DND-41 (cell line): ENCODE results near the gene ABCB7.
A peak's percentile ranks its signal among the peaks of the same experiment; 100 is the strongest.
"Not testable (repeated sequence)": the region's sequence is repeated elsewhere in the genome, so short reads cannot be mapped to it uniquely, and the experiment has no call there.

Experiments
- ATAC-seq: fragments of 200-7000 bp; cut with Tn5 transposase; 3 replicates; pipeline ENCODE4 v1.9.1; 2021; ENCODE audit warnings: low read depth; ENCODE audit not compliant: insufficient read depth
- DNase-seq: peaks from one replicate; pipeline ENCODE4 v3.0.0-alpha.2; 2020
- H2AFZ ChIP-seq: 2 replicates; pipeline ENCODE4 v1.6.0; 2012; ENCODE audit warnings: low read depth, low read length
- H3K27ac ChIP-seq: 2 replicates; pipeline ENCODE4 v1.5.1; 2012; ENCODE audit warnings: low read length, inconsistent platforms
- H3K27me3 ChIP-seq: fragments of 200-600 bp; sonication (generic); 2 replicates; pipeline ENCODE4 v1.6.0; 2012; ENCODE audit warnings: low read length, mild to moderate bottlenecking, inconsistent platforms; ENCODE audit not compliant: insufficient read depth, poor library complexity
- H3K36me3 ChIP-seq: 2 replicates; pipeline ENCODE4 v1.5.1; 2012; ENCODE audit warnings: low read length, inconsistent platforms; ENCODE audit not compliant: insufficient read depth
- H3K4me1 ChIP-seq: 2 replicates; pipeline ENCODE4 v1.5.1; 2012; ENCODE audit warnings: mild to moderate bottlenecking, low read length; ENCODE audit not compliant: insufficient read depth
- H3K4me2 ChIP-seq: 2 replicates; pipeline ENCODE4 v1.6.0; 2012; ENCODE audit warnings: mild to moderate bottlenecking, moderate library complexity, low read length, inconsistent platforms; ENCODE audit not compliant: insufficient read depth
- H3K4me3 ChIP-seq, 2 experiments: fragments of 200-600 bp in 1 of 2; shearing (Covaris generic) in 1 of 2; 2 replicates each; pipeline ENCODE4 v1.5.1; 2012 to 2016; ENCODE audit warnings: inconsistent platforms in 2 of 2, low read length in 2 of 2, mild to moderate bottlenecking in 2 of 2, low read depth in 1 of 2, moderate library complexity in 1 of 2
- H3K79me2 ChIP-seq: 2 replicates; pipeline ENCODE4 v1.6.0; 2012; ENCODE audit warnings: low read length, inconsistent platforms; ENCODE audit not compliant: insufficient read depth
- H3K9ac ChIP-seq: 2 replicates; pipeline ENCODE4 v1.6.0; 2012; ENCODE audit warnings: low read depth, mild to moderate bottlenecking, inconsistent platforms, low read length, moderate library complexity
- H3K9me3 ChIP-seq: 2 replicates; pipeline ENCODE4 v1.5.1; 2012; ENCODE audit warnings: low read length, moderate library complexity, mild to moderate bottlenecking, inconsistent platforms; ENCODE audit not compliant: insufficient read depth, severe bottlenecking
- H4K20me1 ChIP-seq: 2 replicates; pipeline ENCODE4 v1.6.0; 2012; ENCODE audit warnings: low read length; ENCODE audit not compliant: insufficient read depth
- CTCF ChIP-seq: IDR thresholded peaks from 2 replicates; pipeline ENCODE4 v1.5.1; 2012; ENCODE audit warnings: borderline replicate concordance, low read length, moderate library complexity, mild to moderate bottlenecking; ENCODE audit not compliant: poor library complexity, severe bottlenecking; ENCODE audit errors: extremely low read depth
- EZH2 ChIP-seq: IDR thresholded peaks from 3 replicates; pipeline ENCODE4 v1.6.1; 2012; ENCODE audit warnings: borderline replicate concordance, low read depth, mild to moderate bottlenecking, moderate library complexity, low read length, inconsistent platforms; ENCODE audit not compliant: severe bottlenecking

ABCB7 gene

GRCh38 chrX:75155827-75156525, at the start of gene ABCB7:
Gene ABCB7, minus strand, starts transcription at chrX:75156283. Its CDS starts 11 bp downstream, at chrX:75156272.
- Histone ChIP-seq H3K4me1 (peaks cover 27% of the 10 kb centered on the region), H3K9ac (peak within 1 kb of the TSS; percentile 80), H3K27me3 (no peaks in the 10 kb centered on the region), H3K27ac (peak within 1 kb of the TSS; percentile 87), H3K4me3 (peak within 1 kb of the TSS; percentile 68 to 84), H2AFZ (peak within 1 kb of the TSS; percentile 93), H3K4me2 (peak within 1 kb of the TSS; percentile 73), H4K20me1 (no peaks in the 10 kb centered on the region), H3K36me3 (no peaks in the 10 kb centered on the region), H3K79me2 (peaks cover 55% of the 10 kb centered on the region), H3K9me3 (no peaks in the 10 kb centered on the region)
- TF ChIP-seq CTCF (peak; percentile 19), EZH2 (no peak)
- DNase-seq (peak; percentile 75), ATAC-seq (peak; percentile 94)

- H2AFZ ChIP-seq, H3K79me2 ChIP-seq, ATAC-seq, H3K27ac ChIP-seq, H3K36me3 ChIP-seq, H3K4me2 ChIP-seq, H3K4me1 ChIP-seq, H3K9ac ChIP-seq, DNase-seq, H4K20me1 ChIP-seq, H3K9me3 ChIP-seq, H3K27me3 ChIP-seq, H3K4me3 ChIP-seq: not testable (repeated sequence)
Measured at GRCh38 chrX:75188415-75189206, 32.5 kb upstream of the ABCB7 start.

- Histone ChIP-seq H3K4me2 (no peak overlapping the region), H4K20me1 (no peaks in the 10 kb centered on the region), H3K27me3 (no peaks in the 10 kb centered on the region), H3K27ac (no peak overlapping the region), H3K9ac (no peak overlapping the region), H3K36me3 (no peaks in the 10 kb centered on the region), H3K4me3 (no peak overlapping the region), H3K4me1 (no peaks in the 10 kb centered on the region), H3K79me2 (no peaks in the 10 kb centered on the region), H3K9me3 (no peaks in the 10 kb centered on the region), H2AFZ (no peak overlapping the region)
- DNase-seq (no peak), ATAC-seq (no peak)
- TF ChIP-seq EZH2: no peak
- TF ChIP-seq CTCF: no peak
Measured at GRCh38 chrX:75181721-75182120, 25.6 kb upstream of the ABCB7 start.

GRCh38 chrX:75179536-75180293, 23.6 kb upstream of the ABCB7 start:
- H3K27me3 ChIP-seq, H2AFZ ChIP-seq, H3K36me3 ChIP-seq, DNase-seq, H3K4me3 ChIP-seq, ATAC-seq, H3K4me2 ChIP-seq, H3K9me3 ChIP-seq, H3K79me2 ChIP-seq, H3K27ac ChIP-seq, H4K20me1 ChIP-seq, H3K4me1 ChIP-seq, H3K9ac ChIP-seq: not testable (repeated sequence)

- H3K9ac ChIP-seq: peak overlapping the region; percentile 48
- DNase-seq (peak; percentile 55), ATAC-seq (peak; percentile 89)
- not testable (repeated sequence) for H3K27me3 ChIP-seq, H4K20me1 ChIP-seq, H3K79me2 ChIP-seq, H3K9me3 ChIP-seq, H3K36me3 ChIP-seq
- peak overlapping the region; percentile 65 for H2AFZ ChIP-seq
- H3K4me1 ChIP-seq: peaks cover 14% of the 10 kb centered on the region
- H3K27ac ChIP-seq: peak overlapping the region; percentile 79
- H3K4me3 ChIP-seq: peak overlapping the region in 1 of 2 experiments; percentile 54; a peak in 2 of 4 replicates
- peak overlapping the region; percentile 62 for H3K4me2 ChIP-seq
Measured at GRCh38 chrX:75172257-75172890, 16.3 kb upstream of the ABCB7 start.
